Cardiac ventricle fibroblast (primary cell): ENCODE data around the gene SPDYE11. TPM values are rescaled to one million over a fixed set of nuclear protein-coding genes. Genes with fewer than 3 reads are reported as not detected.

Experiments
- total RNA-seq: library from RNA; depleted of rRNA; stranded (reverse); fragments of >200 nt; gene quantifications from 2 replicates; pipeline ENCODE4 v1.2.3, GENCODE V29; 2015

Gene SPDYE11
- not detected in 2 replicates for total RNA-seq

GRCh38 chr7:73057811-73058210 is at the start of gene SPDYE11:
SPDYE11 (minus strand) TSS chr7:73057911; CDS start chr7:73056111, 1,800 bp downstream.

GRCh38 chr7:73085938-73086337 is 28.2 kb upstream of the SPDYE11 start, which contains the start of gene SPDYE9:
SPDYE9 (minus strand) TSS chr7:73086038; CDS start chr7:73084238, 1,800 bp downstream.

GRCh38 chr7:73029666-73030065 is 28.0 kb downstream of the SPDYE11 start, which contains the start of gene SPDYE8:
SPDYE8 (minus strand) TSS chr7:73029766; CDS start chr7:73027966, 1,800 bp downstream.

Other genes starting within 250 kb of the SPDYE11 start
- 0.25 and 0.88 TPM in 2 replicates for gene TYW1B, start 229.7 kb downstream of the SPDYE11 start, total RNA-seq
- 12.2 and 14.1 TPM in 2 replicates for gene POM121, start 132.8 kb downstream of the SPDYE11 start, total RNA-seq
- not detected in 2 replicates for gene TRIM74, start 88.4 kb downstream of the SPDYE11 start, total RNA-seq
- not detected in 2 replicates for gene SPDYE8, start 28.1 kb downstream of the SPDYE11 start, total RNA-seq
- gene SPDYE9, start 28.1 kb upstream of the SPDYE11 start, total RNA-seq: not detected in 2 replicates